A673 (cell line): ENCODE measurements around the gene WHRN.

Experiments used
- CTCF ChIP-seq: fragments of 300-800, 200-600 bp; sonication (generic); conservative IDR thresholded peaks from 2 replicates; pipeline ENCODE4 v1.5.1; 2017; ENCODE audit warnings: low read depth, mild to moderate bottlenecking, antibody characterized with exemption, low read length, moderate library complexity, mixed read lengths
- EZH2 ChIP-seq: fragments of 200-600 bp; sonication (generic); IDR thresholded peaks from 2 replicates; pipeline ENCODE4 v1.6.1; 2017; ENCODE audit warnings: borderline replicate concordance, low read depth, mild to moderate bottlenecking, mixed read lengths, antibody characterized with exemption, low read length; ENCODE audit not compliant: poor library complexity, severe bottlenecking

GRCh38 chr9:114460513-114461199 is 44.6 kb downstream of the WHRN start:
- TF ChIP-seq CTCF (no peak), EZH2 (no peak)
